ENCODE data around the gene ISYNA1.

ISYNA1 gene

DNA sequence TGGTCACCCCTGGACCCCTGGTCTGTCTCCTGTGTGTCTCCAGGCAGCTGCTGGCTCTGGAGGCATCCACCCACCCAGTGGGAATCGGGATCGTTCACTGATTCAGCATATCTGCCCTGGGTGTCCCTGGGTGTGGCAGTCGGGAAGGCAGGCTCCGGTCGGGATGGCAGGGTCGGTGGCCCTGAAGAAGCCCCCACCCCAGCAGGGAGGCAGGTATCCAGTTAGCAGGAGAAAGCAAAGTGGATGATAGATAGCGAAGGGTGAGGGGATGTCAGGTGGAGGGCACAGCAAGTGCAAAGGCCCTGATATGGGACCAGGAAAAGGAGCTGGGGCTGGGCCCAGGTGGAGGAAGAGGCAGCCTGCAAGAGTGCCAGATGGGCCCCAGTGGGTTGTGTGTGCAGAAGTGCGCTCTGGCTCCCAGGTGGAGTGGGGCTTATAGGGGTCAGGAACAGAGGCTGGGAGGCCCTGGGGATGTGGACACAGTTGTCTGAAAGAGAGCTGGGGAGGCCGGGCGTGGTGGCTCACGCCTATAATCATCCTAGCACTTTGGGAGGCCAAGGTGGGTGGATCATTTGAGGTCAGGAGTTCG is 16.5 kb downstream of the ISYNA1 start:
- DNase-seq (ENCODE audit: low read depth): no peak
- TF ChIP-seq, protein P1, sequence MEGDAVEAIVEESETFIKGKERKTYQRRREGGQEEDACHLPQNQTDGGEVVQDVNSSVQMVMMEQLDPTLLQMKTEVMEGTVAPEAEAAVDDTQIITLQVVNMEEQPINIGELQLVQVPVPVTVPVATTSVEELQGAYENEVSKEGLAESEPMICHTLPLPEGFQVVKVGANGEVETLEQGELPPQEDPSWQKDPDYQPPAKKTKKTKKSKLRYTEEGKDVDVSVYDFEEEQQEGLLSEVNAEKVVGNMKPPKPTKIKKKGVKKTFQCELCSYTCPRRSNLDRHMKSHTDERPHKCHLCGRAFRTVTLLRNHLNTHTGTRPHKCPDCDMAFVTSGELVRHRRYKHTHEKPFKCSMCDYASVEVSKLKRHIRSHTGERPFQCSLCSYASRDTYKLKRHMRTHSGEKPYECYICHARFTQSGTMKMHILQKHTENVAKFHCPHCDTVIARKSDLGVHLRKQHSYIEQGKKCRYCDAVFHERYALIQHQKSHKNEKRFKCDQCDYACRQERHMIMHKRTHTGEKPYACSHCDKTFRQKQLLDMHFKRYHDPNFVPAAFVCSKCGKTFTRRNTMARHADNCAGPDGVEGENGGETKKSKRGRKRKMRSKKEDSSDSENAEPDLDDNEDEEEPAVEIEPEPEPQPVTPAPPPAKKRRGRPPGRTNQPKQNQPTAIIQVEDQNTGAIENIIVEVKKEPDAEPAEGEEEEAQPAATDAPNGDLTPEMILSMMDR (IDR thresholded peaks at IDR 0.05; ENCODE audit: low read depth, low read length, missing control alignments): no peak
- 0 out of 2 replicates have a peak overlapping the region, but pooled peaks have one; percentile 57 for H3K4me3 ChIP-seq (ENCODE audit: low read depth, low read length)

DNA sequence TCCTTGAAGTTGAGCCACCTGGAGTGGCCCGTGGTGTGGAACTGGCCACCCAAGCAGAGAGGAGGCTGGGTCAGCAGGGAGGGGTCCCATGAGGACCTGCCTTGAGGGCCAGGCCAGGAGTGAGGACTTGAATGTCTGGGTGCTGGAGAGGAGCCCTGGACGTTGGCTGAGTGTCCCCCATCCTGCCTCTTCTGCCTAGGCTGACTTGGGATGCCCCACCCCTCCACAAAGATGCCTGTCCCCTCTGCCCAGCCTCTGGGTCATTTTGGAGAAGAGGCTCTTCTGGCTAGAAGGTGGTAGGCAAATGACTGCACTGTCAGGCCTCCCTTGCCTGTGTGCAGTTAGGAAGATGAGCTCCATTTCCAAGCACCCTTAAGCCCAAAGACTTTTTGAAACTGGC is 17.0 kb downstream of the ISYNA1 start:
- DNase-seq (ENCODE audit: low read depth): no peak
- TF ChIP-seq, protein P1 (IDR thresholded peaks at IDR 0.05; ENCODE audit: low read depth, low read length, missing control alignments): no peak
- H3K4me3 ChIP-seq (ENCODE audit: low read depth, low read length): peak overlapping the region; percentile 57

DNA sequence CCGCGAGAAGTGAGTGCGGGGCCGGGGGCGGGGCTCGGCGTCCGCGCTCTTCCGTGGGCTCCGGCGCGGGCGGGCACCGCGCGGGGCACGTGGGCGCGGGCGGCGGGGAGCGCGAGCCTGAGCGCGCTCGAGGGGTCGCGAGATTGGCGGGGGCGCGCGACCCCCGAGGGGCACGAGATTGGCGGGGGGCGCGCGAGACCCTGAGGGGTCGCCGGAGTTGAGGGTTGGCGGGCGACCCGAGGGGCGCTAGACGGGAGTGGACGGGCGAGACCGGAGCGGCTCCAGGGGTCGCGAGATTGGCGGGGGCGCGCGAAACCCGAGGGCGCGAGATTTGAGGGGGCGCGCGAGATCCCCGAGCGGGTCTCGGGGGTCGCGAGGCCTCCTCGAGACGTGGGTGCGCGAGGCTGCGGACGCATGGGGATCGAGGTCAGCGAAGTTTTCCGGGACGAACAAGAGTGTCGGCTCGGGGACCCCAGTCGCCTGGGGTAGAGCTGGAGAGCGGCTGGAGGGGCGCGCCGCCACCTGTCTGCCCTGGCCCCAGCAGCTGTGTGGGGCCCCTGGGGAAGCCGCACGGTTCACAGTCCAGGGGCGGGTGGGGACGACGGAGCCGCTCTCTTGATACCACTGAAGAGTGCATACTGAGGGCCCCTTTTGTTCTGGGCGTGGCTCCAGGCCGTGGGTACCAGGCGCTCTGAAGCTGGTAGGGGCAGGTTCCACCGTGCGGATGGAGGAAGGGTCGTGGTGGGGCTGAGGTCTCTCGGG is 18.1 kb downstream of the ISYNA1 start:
- H3K4me3 ChIP-seq (ENCODE audit: low read depth, low read length): peak overlapping the region; percentile 57
- DNase-seq (ENCODE audit: low read depth): no peak
- TF ChIP-seq, protein P1 (IDR thresholded peaks at IDR 0.05; ENCODE audit: low read depth, low read length, missing control alignments): no peak

GRCh38 chr19:18419195-18419698 is 18.7 kb downstream of the ISYNA1 start, which contains the start of gene SSBP4:
Gene SSBP4, plus strand, starts transcription at chr19:18419398. Its CDS starts 251 bp downstream, at chr19:18419649.
- TF ChIP-seq, protein P1 (IDR thresholded peaks at IDR 0.05; ENCODE audit: low read depth, low read length, missing control alignments): peak; percentile 15
- H3K4me3 ChIP-seq (ENCODE audit: low read depth, low read length): peak within 1 kb of the TSS; percentile 57
- DNase-seq (ENCODE audit: low read depth): no peak

GRCh38 chr19:18418483-18419194 is 19.3 kb downstream of the ISYNA1 start:
- DNase-seq (ENCODE audit: low read depth): no peak
- TF ChIP-seq, protein P1 (IDR thresholded peaks at IDR 0.05; ENCODE audit: low read depth, low read length, missing control alignments): no peak
- peak overlapping the region; percentile 57 for H3K4me3 ChIP-seq (ENCODE audit: low read depth, low read length)

GRCh38 chr19:18418029-18418482 is 19.9 kb downstream of the ISYNA1 start:
- H3K4me3 ChIP-seq (ENCODE audit: low read depth, low read length): no peak overlapping the region

More at GRCh38 chr19:18418029-18418482, 19.9 kb downstream of the ISYNA1 start:
- TF ChIP-seq, protein P1 (IDR thresholded peaks at IDR 0.05; ENCODE audit: low read depth, low read length, missing control alignments): no peak
- DNase-seq (ENCODE audit: low read depth): no peak

Measured in GM12864 (cell line).